Smooth muscle cell (in vitro differentiated cells): ENCODE data around the gene SLCO2A1. TPM values are rescaled to one million over a fixed set of nuclear protein-coding genes. Genes with fewer than 3 reads are reported as not detected.

ENCODE experiments used
- DNase-seq: peaks from one replicate; lab custom pipeline; 2025; ENCODE audit not compliant: unreplicated experiment; lab: John Stamatoyannopoulos, UW
- H2AFZ ChIP-seq: fragments of 200-600 bp; sonication (generic); 2 replicates; pipeline ENCODE4 v1.6.0; 2016; ENCODE audit warnings: antibody characterized with exemption, low read depth, mild to moderate bottlenecking
- H3F3A ChIP-seq: fragments of 200-600 bp; sonication (generic); 2 replicates; pipeline ENCODE4 v1.6.0; 2017; ENCODE audit warnings: antibody characterized with exemption, low read depth
- H3K27ac ChIP-seq: fragments of 200-600 bp; sonication (generic); 2 replicates; pipeline ENCODE4 v1.5.1; 2016; ENCODE audit warnings: low read depth, mild to moderate bottlenecking
- H3K27me3 ChIP-seq: fragments of 200-600 bp; sonication (generic); 2 replicates; pipeline ENCODE4 v1.6.1; 2016; ENCODE audit warnings: low read depth, mild to moderate bottlenecking
- H3K36me3 ChIP-seq: fragments of 200-600 bp; sonication (generic); 2 replicates; pipeline ENCODE4 v1.5.1; 2016; ENCODE audit warnings: low read depth
- H3K4me1 ChIP-seq: fragments of 200-600 bp; sonication (generic); 2 replicates; pipeline ENCODE4 v1.5.1; 2016; ENCODE audit warnings: low read depth
- H3K4me2 ChIP-seq: fragments of 200-600 bp; sonication (generic); 2 replicates; pipeline ENCODE4 v1.6.0; 2016; ENCODE audit warnings: mild to moderate bottlenecking
- H3K4me3 ChIP-seq: fragments of 200-600 bp; sonication (generic); 2 replicates; pipeline ENCODE4 v1.5.1; 2016; ENCODE audit warnings: mild to moderate bottlenecking
- H3K79me2 ChIP-seq: fragments of 200-600 bp; sonication (generic); 2 replicates; pipeline ENCODE4 v1.6.0; 2016; ENCODE audit warnings: low read depth, mild to moderate bottlenecking
- H3K9ac ChIP-seq: fragments of 200-600 bp; sonication (generic); 2 replicates; pipeline ENCODE4 v1.6.0; 2016; ENCODE audit warnings: low read depth
- H3K9me3 ChIP-seq: fragments of 200-600 bp; sonication (generic); replicated peaks from 2 replicates; pipeline ENCODE4 v1.5.1; 2016; ENCODE audit warnings: low read depth
- H4K20me1 ChIP-seq: fragments of 200-600 bp; sonication (generic); 2 replicates; pipeline ENCODE4 v1.6.0; 2016; ENCODE audit warnings: low read depth
- WGBS: methylation state at CpG from one replicate; pipeline ENCODE4 v1.1.7; 2016; ENCODE audit warnings: low lambda C conversion rate; 5-methylcytosine and 5-hydroxymethylcytosine counted together
- polyA plus RNA-seq: library from polyadenylated mRNA; unstranded; fragments of >200 nt; fragmentation: Nextera tagmentation; extraction: Ambion mirVana; gene quantifications from 2 replicates; pipeline ENCODE4 v1.2.1, GENCODE V29; 2016
- total RNA-seq: library from RNA; depleted of rRNA; stranded (reverse); fragments of >200 nt; gene quantifications from 2 replicates; pipeline ENCODE4 v1.2.3, GENCODE V29; 2014
- TF ChIP-seq, protein P1 (sequence below): fragments of 200-600 bp; sonication (generic); IDR thresholded peaks from 2 replicates; pipeline ENCODE4 v1.5.1; 2017; ENCODE audit warnings: borderline replicate concordance, mild to moderate bottlenecking, antibody characterized with exemption; ENCODE audit not compliant: insufficient read depth, poor library complexity, severe bottlenecking

Gene SLCO2A1
- total and polyA plus RNA-seq, 2 experiments from 2014 or later, result 7.7 to 14.2 TPM

DNA sequence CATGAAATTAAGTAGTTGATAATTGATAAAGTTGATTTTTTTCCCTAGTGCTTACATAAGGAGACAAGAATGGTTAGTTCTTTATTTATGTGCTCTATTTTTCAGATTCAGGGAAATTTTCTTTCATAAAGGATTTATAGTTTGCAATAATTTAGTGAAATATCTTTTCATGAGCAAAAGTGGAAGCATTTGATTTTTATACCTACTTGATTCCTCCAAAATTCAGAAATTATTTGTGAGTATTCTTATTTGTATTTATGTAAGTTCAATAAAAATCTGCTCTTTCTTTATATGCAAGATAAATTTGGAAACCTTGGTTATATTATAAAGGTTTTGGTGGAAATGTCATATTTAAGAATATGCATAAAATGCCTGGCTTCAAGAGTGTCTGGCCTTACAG, 14.7 kb upstream of the SLCO2A1 start:
- Histone ChIP-seq H3K9me3 (no peaks in the 10 kb centered on the region), H3K4me3 (no peak overlapping the region), H3K79me2 (no peaks in the 10 kb centered on the region), H3K4me1 (no peaks in the 10 kb centered on the region), H3F3A (no peaks in the 10 kb centered on the region), H3K27ac (no peak overlapping the region), H3K4me2 (no peak overlapping the region), H3K27me3 (no peaks in the 10 kb centered on the region), H2AFZ (no peak overlapping the region), H4K20me1 (no peaks in the 10 kb centered on the region), H3K36me3 (no peaks in the 10 kb centered on the region), H3K9ac (no peak overlapping the region)
- no peak for DNase-seq
- TF ChIP-seq, protein P1, sequence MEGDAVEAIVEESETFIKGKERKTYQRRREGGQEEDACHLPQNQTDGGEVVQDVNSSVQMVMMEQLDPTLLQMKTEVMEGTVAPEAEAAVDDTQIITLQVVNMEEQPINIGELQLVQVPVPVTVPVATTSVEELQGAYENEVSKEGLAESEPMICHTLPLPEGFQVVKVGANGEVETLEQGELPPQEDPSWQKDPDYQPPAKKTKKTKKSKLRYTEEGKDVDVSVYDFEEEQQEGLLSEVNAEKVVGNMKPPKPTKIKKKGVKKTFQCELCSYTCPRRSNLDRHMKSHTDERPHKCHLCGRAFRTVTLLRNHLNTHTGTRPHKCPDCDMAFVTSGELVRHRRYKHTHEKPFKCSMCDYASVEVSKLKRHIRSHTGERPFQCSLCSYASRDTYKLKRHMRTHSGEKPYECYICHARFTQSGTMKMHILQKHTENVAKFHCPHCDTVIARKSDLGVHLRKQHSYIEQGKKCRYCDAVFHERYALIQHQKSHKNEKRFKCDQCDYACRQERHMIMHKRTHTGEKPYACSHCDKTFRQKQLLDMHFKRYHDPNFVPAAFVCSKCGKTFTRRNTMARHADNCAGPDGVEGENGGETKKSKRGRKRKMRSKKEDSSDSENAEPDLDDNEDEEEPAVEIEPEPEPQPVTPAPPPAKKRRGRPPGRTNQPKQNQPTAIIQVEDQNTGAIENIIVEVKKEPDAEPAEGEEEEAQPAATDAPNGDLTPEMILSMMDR, result no peak

DNA sequence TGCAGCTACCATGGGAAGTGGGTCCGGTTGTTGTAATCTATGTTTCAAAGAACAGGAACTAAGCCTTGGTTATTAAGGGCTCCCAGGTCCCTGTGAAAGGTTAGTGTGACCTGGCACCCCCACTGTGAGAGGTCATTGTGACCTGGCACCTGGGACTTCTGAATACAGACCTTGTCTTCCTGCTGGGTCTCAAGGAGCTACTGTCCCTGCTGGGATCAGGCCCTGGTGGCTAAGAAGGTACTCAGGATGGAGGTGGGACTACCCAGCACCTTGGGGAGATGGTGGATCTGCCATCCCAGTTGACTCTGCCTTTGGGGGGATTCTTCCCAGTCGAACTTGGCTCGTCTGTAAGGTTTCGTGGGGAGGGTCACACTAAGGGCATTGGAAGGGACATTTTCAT, 10.3 kb upstream of the SLCO2A1 start:
- 91% methylated on average over 4 of the region's 4 CpGs for WGBS
- Histone ChIP-seq H3K9ac (no peak overlapping the region), H2AFZ (no peak overlapping the region), H3K4me2 (no peak overlapping the region), H3K79me2 (no peaks in the 10 kb centered on the region), H3F3A (no peaks in the 10 kb centered on the region), H3K27ac (no peak overlapping the region), H3K4me3 (no peak overlapping the region), H3K27me3 (no peaks in the 10 kb centered on the region), H3K9me3 (no peaks in the 10 kb centered on the region), H3K36me3 (no peaks in the 10 kb centered on the region), H3K4me1 (no peaks in the 10 kb centered on the region), H4K20me1 (no peaks in the 10 kb centered on the region)
- DNase-seq, result no peak
- TF ChIP-seq, protein P1, result no peak

DNA sequence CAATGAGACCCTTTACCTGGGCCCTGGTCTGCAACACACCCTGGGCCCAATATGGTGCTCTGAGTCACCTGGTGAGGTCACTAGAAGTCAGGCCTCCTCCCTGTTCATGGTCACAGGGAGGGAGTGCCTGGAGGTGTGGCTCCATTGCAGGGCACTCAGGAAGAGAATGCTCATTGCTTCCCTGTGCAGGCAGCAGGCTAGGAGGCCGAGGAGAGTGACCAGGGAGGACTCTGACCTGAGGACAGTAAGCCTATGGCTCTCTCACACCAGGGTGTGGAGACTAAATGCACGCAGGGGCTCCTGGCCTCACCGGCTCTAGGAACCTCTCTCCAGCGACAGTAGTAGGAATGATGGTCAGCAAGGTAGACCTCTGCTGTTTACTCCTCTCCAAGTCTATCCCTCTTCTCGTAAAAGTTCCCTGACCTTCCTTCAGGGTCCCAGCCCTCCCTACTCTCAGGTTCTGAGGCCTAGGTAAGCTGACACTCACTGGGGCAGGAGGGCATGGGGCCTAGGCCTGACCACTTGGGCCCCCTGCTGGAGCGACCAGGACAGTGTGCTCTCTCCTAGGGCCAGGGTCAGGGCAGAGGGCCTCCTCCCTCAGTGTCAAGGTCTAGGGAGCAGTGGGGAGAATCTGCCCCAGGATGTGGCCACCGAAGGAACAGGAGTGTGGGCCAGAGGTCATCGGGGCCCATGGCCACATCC, 9.6 kb upstream of the SLCO2A1 start:
- H3K4me2 ChIP-seq, result no peak overlapping the region
- H3K27ac ChIP-seq, result no peak overlapping the region
- no peak overlapping the region for H3K9ac ChIP-seq
- H2AFZ ChIP-seq, result no peak overlapping the region
- H3K4me3 ChIP-seq, result no peak overlapping the region
- no peaks in the 10 kb centered on the region for H3K27me3 ChIP-seq
- H3K36me3 ChIP-seq, result no peaks in the 10 kb centered on the region
- H3F3A ChIP-seq, result no peaks in the 10 kb centered on the region
- H3K79me2 ChIP-seq, result no peaks in the 10 kb centered on the region
- no peaks in the 10 kb centered on the region for H4K20me1 ChIP-seq
- 86% methylated on average over 8 of the region's 8 CpGs for WGBS
- TF ChIP-seq, protein P1, result no peak
- no peak for DNase-seq
- H3K4me1 ChIP-seq, result no peaks in the 10 kb centered on the region
- H3K9me3 ChIP-seq, result no peaks in the 10 kb centered on the region

DNA sequence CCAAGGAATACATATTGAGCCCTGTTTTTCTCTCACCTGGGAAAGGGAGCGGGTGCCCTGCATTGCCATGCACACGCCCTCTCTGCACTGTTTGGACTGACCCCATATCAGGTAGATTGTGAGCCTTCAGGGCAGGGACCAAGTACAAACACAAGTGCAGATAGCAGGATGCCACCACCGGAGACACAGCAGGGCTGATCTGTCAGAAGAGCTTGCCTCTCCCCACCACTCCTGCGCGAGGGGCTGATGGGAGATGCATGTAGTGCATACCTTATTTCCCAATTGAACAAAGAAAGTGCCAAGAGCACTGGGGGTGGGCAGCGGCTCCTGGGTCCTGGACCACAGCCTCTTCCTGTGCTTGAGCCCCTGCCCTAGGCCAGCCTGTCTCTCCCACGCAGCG, 9.0 kb upstream of the SLCO2A1 start:
- no peak overlapping the region for H2AFZ ChIP-seq
- no peak overlapping the region for H3K4me2 ChIP-seq
- TF ChIP-seq, protein P1, result no peak
- no peaks in the 10 kb centered on the region for H4K20me1 ChIP-seq
- H3K9me3 ChIP-seq, result no peaks in the 10 kb centered on the region
- no peak overlapping the region for H3K4me3 ChIP-seq
- no peaks in the 10 kb centered on the region for H3K79me2 ChIP-seq
- 92% methylated on average over 8 of the region's 8 CpGs for WGBS
- no peaks in the 10 kb centered on the region for H3K27me3 ChIP-seq
- H3K9ac ChIP-seq, result no peak overlapping the region
- H3K4me1 ChIP-seq, result no peaks in the 10 kb centered on the region
- no peaks in the 10 kb centered on the region for H3K36me3 ChIP-seq
- no peak overlapping the region for H3K27ac ChIP-seq
- H3F3A ChIP-seq, result no peaks in the 10 kb centered on the region
- no peak for DNase-seq
